Fibroblast of lung (primary cell): ENCODE data around the gene PRPSAP1. TPM values are rescaled to one million over a fixed set of nuclear protein-coding genes. Genes with fewer than 3 reads are reported as not detected.

ENCODE experiments used
- DNase-seq, 2 donors: peaks; one replicate each; pipeline versions ENCODE4 v3.0.0 to v3.0.0-alpha.2; 2010; ENCODE audit warnings: low read depth in 2 of 2
- H2AFZ ChIP-seq: 2 replicates; pipeline ENCODE4 v1.5.1; 2012; ENCODE audit warnings: low read length, control low read depth, inconsistent platforms
- H3K27ac ChIP-seq: 2 replicates; pipeline ENCODE4 v1.5.1; 2011; ENCODE audit warnings: low read length, control low read depth; ENCODE audit not compliant: insufficient read depth
- H3K27me3 ChIP-seq: 2 replicates; pipeline ENCODE4 v1.5.1; 2011; ENCODE audit warnings: mild to moderate bottlenecking, low read length; ENCODE audit not compliant: control insufficient read depth, insufficient read depth
- H3K36me3 ChIP-seq: 2 replicates; pipeline ENCODE4 v1.5.1; 2011; ENCODE audit warnings: low read length; ENCODE audit not compliant: control insufficient read depth, insufficient read depth
- H3K4me1 ChIP-seq: 2 replicates; pipeline ENCODE4 v1.5.1; 2011; ENCODE audit warnings: low read length; ENCODE audit not compliant: control insufficient read depth, insufficient read depth; ENCODE audit errors: extremely low read depth
- H3K4me2 ChIP-seq: 2 replicates; pipeline ENCODE4 v1.5.1; 2011; ENCODE audit warnings: low read length, control low read depth; ENCODE audit not compliant: insufficient read depth; ENCODE audit errors: extremely low read depth
- H3K4me3 ChIP-seq, 4 experiments: fragments of 200-600 bp in 1 of 4; sonication (generic) in 1 of 4; replicated peaks in 1 of 4; 2 replicates each; pipeline ENCODE4 v1.5.1; 2011 to 2016; ENCODE audit warnings: low read length in 4 of 4, low read depth in 3 of 4, mild to moderate bottlenecking in 3 of 4, control low read depth in 2 of 4, inconsistent platforms in 1 of 4, mixed read lengths in 1 of 4; ENCODE audit not compliant: insufficient read depth in 1 of 4; ENCODE audit errors: control extremely low read depth in 1 of 4
- H3K79me2 ChIP-seq: 2 replicates; pipeline ENCODE4 v1.5.1; 2012; ENCODE audit warnings: mild to moderate bottlenecking, low read length, inconsistent platforms; ENCODE audit not compliant: control insufficient read depth, insufficient read depth
- H3K9ac ChIP-seq: 2 replicates; pipeline ENCODE4 v1.5.1; 2011; ENCODE audit warnings: mild to moderate bottlenecking, low read length, control low read depth; ENCODE audit not compliant: insufficient read depth
- H3K9me3 ChIP-seq: 2 replicates; pipeline ENCODE4 v1.5.1; 2012; ENCODE audit warnings: low read depth, low read length; ENCODE audit not compliant: control insufficient read depth, insufficient read depth
- H4K20me1 ChIP-seq: 2 replicates; pipeline ENCODE4 v1.5.1; 2011; ENCODE audit warnings: low read length; ENCODE audit not compliant: control insufficient read depth, insufficient read depth; ENCODE audit errors: extremely low read depth
- EZH2 ChIP-seq: IDR thresholded peaks from 2 replicates; pipeline ENCODE4 v1.5.1; 2012; ENCODE audit warnings: low read length, control low read depth, mild to moderate bottlenecking; ENCODE audit errors: missing control alignments
- polyA plus RNA-seq, 2 donors: library from polyadenylated mRNA; depleted of rRNA in 1 of 2; stranded (reverse) in 1 of 2; unstranded in 1 of 2; fragments of >200 nt; gene quantifications; 2 replicates each; pipeline ENCODE4 v1.2.1, GENCODE V29; 2011 to 2012; ENCODE audit warnings: missing spikeins in 1 of 2
- total RNA-seq: library from RNA; depleted of rRNA; stranded (reverse); fragments of >200 nt; gene quantifications from 2 replicates; pipeline ENCODE4 v1.2.1, GENCODE V29; 2014
- TF ChIP-seq, protein P1 (sequence below), 2 donors: IDR thresholded peaks in 1 of 2; conservative IDR thresholded peaks in 1 of 2; 1 replicate in 1 of 2; 2 replicates in 1 of 2; pipeline ENCODE4 v1.5.1; 2011 to 2012; ENCODE audit warnings: low read length in 2 of 2, control low read depth in 1 of 2, inconsistent platforms in 1 of 2, low read depth in 1 of 2, mild to moderate bottlenecking in 1 of 2

Gene PRPSAP1
- total and polyA plus RNA-seq, 2 donors (not counting 1 experiment from before 2014, with no cell fraction given), result 32.7 to 56.9 TPM

DNA sequence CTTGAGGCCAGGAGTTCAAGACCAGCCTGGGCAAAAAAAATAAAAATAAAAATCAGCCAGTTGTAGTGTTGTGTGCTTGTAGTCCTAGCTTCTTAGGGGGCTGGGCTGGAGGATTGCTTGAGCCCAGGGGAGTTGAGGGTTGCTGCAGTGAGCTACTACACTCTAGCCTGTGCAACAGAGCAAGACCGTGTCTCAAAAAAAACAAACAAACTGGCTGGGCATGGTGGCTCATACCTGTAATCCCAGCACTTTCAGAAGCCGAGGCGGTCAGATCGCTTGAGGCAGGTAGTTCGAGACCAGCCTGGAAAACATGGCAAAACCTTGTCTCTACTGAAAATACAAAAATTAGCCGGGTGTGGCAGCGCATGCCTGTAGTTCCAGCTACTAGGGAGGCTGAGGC is 93.5 kb downstream of the PRPSAP1 start:
- Histone ChIP-seq H3K9me3 (no peaks in the 10 kb centered on the region), H3K27ac (no peak overlapping the region), H3K9ac (no peak overlapping the region), H3K4me1 (peaks cover 6% of the 10 kb centered on the region), H3K4me2 (no peak overlapping the region), H3K79me2 (no peaks in the 10 kb centered on the region), H2AFZ (no peak overlapping the region), H3K27me3 (no peaks in the 10 kb centered on the region), H4K20me1 (no peaks in the 10 kb centered on the region), H3K4me3 (no peak overlapping the region), H3K36me3 (no peaks in the 10 kb centered on the region)
- DNase-seq, result no peak
- TF ChIP-seq EZH2, result no peak
- TF ChIP-seq, protein P1, sequence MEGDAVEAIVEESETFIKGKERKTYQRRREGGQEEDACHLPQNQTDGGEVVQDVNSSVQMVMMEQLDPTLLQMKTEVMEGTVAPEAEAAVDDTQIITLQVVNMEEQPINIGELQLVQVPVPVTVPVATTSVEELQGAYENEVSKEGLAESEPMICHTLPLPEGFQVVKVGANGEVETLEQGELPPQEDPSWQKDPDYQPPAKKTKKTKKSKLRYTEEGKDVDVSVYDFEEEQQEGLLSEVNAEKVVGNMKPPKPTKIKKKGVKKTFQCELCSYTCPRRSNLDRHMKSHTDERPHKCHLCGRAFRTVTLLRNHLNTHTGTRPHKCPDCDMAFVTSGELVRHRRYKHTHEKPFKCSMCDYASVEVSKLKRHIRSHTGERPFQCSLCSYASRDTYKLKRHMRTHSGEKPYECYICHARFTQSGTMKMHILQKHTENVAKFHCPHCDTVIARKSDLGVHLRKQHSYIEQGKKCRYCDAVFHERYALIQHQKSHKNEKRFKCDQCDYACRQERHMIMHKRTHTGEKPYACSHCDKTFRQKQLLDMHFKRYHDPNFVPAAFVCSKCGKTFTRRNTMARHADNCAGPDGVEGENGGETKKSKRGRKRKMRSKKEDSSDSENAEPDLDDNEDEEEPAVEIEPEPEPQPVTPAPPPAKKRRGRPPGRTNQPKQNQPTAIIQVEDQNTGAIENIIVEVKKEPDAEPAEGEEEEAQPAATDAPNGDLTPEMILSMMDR (conservative IDR thresholded peaks at IDR 0.05 in 1 of 2, IDR thresholded peaks at IDR 0.05 in 1 of 2; ENCODE audit: low read depth in 1 of 2, low read length in 2 of 2), result no peak

Other genes starting within 250 kb of the PRPSAP1 start
- not detected in 2 replicates for gene FOXJ1, start 212.7 kb downstream of the PRPSAP1 start, total RNA-seq
- not detected in 2 replicates for gene FOXJ1, start 212.7 kb downstream of the PRPSAP1 start, polyA plus RNA-seq
- 0.51 and 3.1 TPM in 2 replicates for gene RNF157, start 113.4 kb downstream of the PRPSAP1 start, total RNA-seq
- gene RNF157, start 113.4 kb downstream of the PRPSAP1 start, polyA plus RNA-seq, result 2.0 and 7.7 TPM in 2 replicates
- 2.6 and 7.3 TPM in 2 replicates for gene UBALD2, start 88.6 kb downstream of the PRPSAP1 start, total RNA-seq
- gene UBALD2, start 88.6 kb downstream of the PRPSAP1 start, polyA plus RNA-seq, result 4.1 and 9.4 TPM in 2 replicates
- 4.3 and 4.6 TPM in 2 replicates for gene QRICH2, start 45.6 kb downstream of the PRPSAP1 start, total RNA-seq
- gene QRICH2, start 45.6 kb downstream of the PRPSAP1 start, polyA plus RNA-seq, result 0.26 and 0.42 TPM in 2 replicates
- gene SPHK1, start 30.7 kb upstream of the PRPSAP1 start, total RNA-seq, result 5.0 and 22.3 TPM in 2 replicates
- gene SPHK1, start 30.7 kb upstream of the PRPSAP1 start, polyA plus RNA-seq, result 9.4 and 11.5 TPM in 2 replicates
- 9.2 and 12.4 TPM in 2 replicates for gene UBE2O, start 99.2 kb upstream of the PRPSAP1 start, total RNA-seq
- 10.8 and 11.5 TPM in 2 replicates for gene UBE2O, start 99.2 kb upstream of the PRPSAP1 start, polyA plus RNA-seq
- gene AANAT, start 113.7 kb upstream of the PRPSAP1 start, total RNA-seq, result not detected in 2 replicates
- not detected in 2 replicates for gene AANAT, start 113.7 kb upstream of the PRPSAP1 start, polyA plus RNA-seq
- gene RHBDF2, start 147.5 kb upstream of the PRPSAP1 start, total RNA-seq, result 3.9 and 5.1 TPM in 2 replicates
- 0.94 and 1.7 TPM in 2 replicates for gene RHBDF2, start 147.5 kb upstream of the PRPSAP1 start, polyA plus RNA-seq
- 12.4 and 19.5 TPM in 2 replicates for gene CYGB, start 183.8 kb upstream of the PRPSAP1 start, total RNA-seq
- gene CYGB, start 183.8 kb upstream of the PRPSAP1 start, polyA plus RNA-seq, result 9.1 and 10.0 TPM in 2 replicates
- 4.1 and 4.3 TPM in 2 replicates for gene PRCD, start 186.1 kb upstream of the PRPSAP1 start, total RNA-seq
- 0.72 and 0.89 TPM in 2 replicates for gene PRCD, start 186.1 kb upstream of the PRPSAP1 start, polyA plus RNA-seq
- 0.83 and 1.0 TPM in 2 replicates for gene ST6GALNAC2, start 231.9 kb upstream of the PRPSAP1 start, total RNA-seq
- 0.42 and 1.3 TPM in 2 replicates for gene ST6GALNAC2, start 231.9 kb upstream of the PRPSAP1 start, polyA plus RNA-seq